Thymus (tissue), 11 donors: ENCODE results near the gene TMEM31. TPM values are rescaled to one million over a fixed set of nuclear protein-coding genes. Genes with fewer than 3 reads are reported as not detected.

Experiments
- DNase-seq, 9 donors: peaks; one replicate each; pipeline ENCODE4 v3.0.0-alpha.2; 2013; ENCODE audit warnings: low spot score in 9 of 9, low read depth in 6 of 9, missing footprints in 1 of 9
- H3K27ac ChIP-seq, 2 donors: one replicate each; pipeline ENCODE4 v1.5.1; 2013; ENCODE audit warnings: control low read depth in 1 of 2, low read depth in 1 of 2, low read length in 1 of 2, mild to moderate bottlenecking in 1 of 2, moderate library complexity in 1 of 2
- H3K27me3 ChIP-seq, 2 donors: one replicate each; pipeline ENCODE4 v1.5.1; 2013; ENCODE audit warnings: low read length in 1 of 2; ENCODE audit not compliant: control insufficient read depth in 2 of 2, insufficient read depth in 1 of 2
- H3K36me3 ChIP-seq, 2 donors: one replicate each; pipeline ENCODE4 v1.5.1; 2013; ENCODE audit warnings: low read length in 1 of 2, mild to moderate bottlenecking in 1 of 2, moderate library complexity in 1 of 2; ENCODE audit not compliant: control insufficient read depth in 2 of 2, insufficient read depth in 2 of 2
- H3K4me1 ChIP-seq, 2 donors: one replicate each; pipeline ENCODE4 v1.5.1; 2013; ENCODE audit warnings: low read length in 2 of 2; ENCODE audit not compliant: control insufficient read depth in 2 of 2, insufficient read depth in 2 of 2
- H3K4me3 ChIP-seq, 2 donors: one replicate each; pipeline ENCODE4 v1.5.1; 2013; ENCODE audit warnings: low read length in 2 of 2, control low read depth in 1 of 2, mild to moderate bottlenecking in 1 of 2
- H3K9me3 ChIP-seq, 2 donors: one replicate each; pipeline ENCODE4 v1.5.1; 2013; ENCODE audit warnings: low read length in 1 of 2, mild to moderate bottlenecking in 1 of 2; ENCODE audit not compliant: control insufficient read depth in 2 of 2, insufficient read depth in 1 of 2
- WGBS: extraction: QIAGEN DNeasy Blood & Tissue Kit; methylation state at CpG from one replicate; pipeline ENCODE4 v1.1.7; 2013; 5-methylcytosine and 5-hydroxymethylcytosine counted together
- polyA plus RNA-seq: library from polyadenylated mRNA; stranded (reverse); fragments of 200-250 nt; gene quantifications from one replicate; pipeline ENCODE4 v1.2.3, GENCODE V29; 2013
- total RNA-seq: library from RNA; stranded (reverse); fragments of 120-200 nt; gene quantifications from one replicate; pipeline ENCODE4 v1.2.4, GENCODE V29; 2013
- donor health status: healthy.

TMEM31 gene
- total and polyA plus RNA-seq, 2 donors, result 0.19 to 0.37 TPM

- Histone ChIP-seq H3K4me3 (no peak overlapping the region), H3K4me1 (no peaks in the 10 kb centered on the region), H3K36me3 (no peaks in the 10 kb centered on the region), H3K27me3 (peaks cover 0 to 2% of the 10 kb centered on the region in 2 donors), H3K9me3 (no peaks in the 10 kb centered on the region), H3K27ac (no peak overlapping the region)
- WGBS, result 98% methylated on average over 4 of the region's 4 CpGs
- DNase-seq, result no peak
Measured at GRCh38 chrX:103718120-103718519, 7.4 kb downstream of the TMEM31 start.

GRCh38 chrX:103722505-103722904, 11.8 kb downstream of the TMEM31 start:
- no peak overlapping the region for H3K4me3 ChIP-seq
- no peaks in the 10 kb centered on the region for H3K36me3 ChIP-seq

GRCh38 chrX:103726477-103726876, 15.8 kb downstream of the TMEM31 start:
- DNase-seq, result no peak
- peaks cover 0 to 7% of the 10 kb centered on the region in 2 donors for H3K27me3 ChIP-seq
- WGBS, result 79% methylated on average over 5 of the region's 5 CpGs

More at GRCh38 chrX:103722505-103722904, 11.8 kb downstream of the TMEM31 start:
- peaks cover 0 to 2% of the 10 kb centered on the region in 2 donors for H3K27me3 ChIP-seq
- no peak for DNase-seq
- WGBS, result 83% methylated on average over 3 of the region's 3 CpGs
- no peaks in the 10 kb centered on the region for H3K4me1 ChIP-seq
- no peak overlapping the region for H3K27ac ChIP-seq
- no peaks in the 10 kb centered on the region for H3K9me3 ChIP-seq

GRCh38 chrX:103727115-103727514, 16.4 kb downstream of the TMEM31 start:
- Histone ChIP-seq H3K27ac (no peak overlapping the region), H3K9me3 (no peaks in the 10 kb centered on the region), H3K36me3 (no peaks in the 10 kb centered on the region), H3K4me3 (no peak overlapping the region), H3K4me1 (peaks cover 0 to 5% of the 10 kb centered on the region in 2 donors), H3K27me3 (peaks cover 0 to 7% of the 10 kb centered on the region in 2 donors)
- DNase-seq, result no peak
- WGBS, result 97% methylated on average over 4 of the region's 4 CpGs

More at GRCh38 chrX:103726477-103726876, 15.8 kb downstream of the TMEM31 start:
- no peaks in the 10 kb centered on the region for H3K9me3 ChIP-seq
- H3K36me3 ChIP-seq, result no peaks in the 10 kb centered on the region
- peaks cover 0 to 5% of the 10 kb centered on the region in 2 donors for H3K4me1 ChIP-seq
- no peak overlapping the region for H3K4me3 ChIP-seq
- H3K27ac ChIP-seq, result no peak overlapping the region

GRCh38 chrX:103729015-103729414, 18.3 kb downstream of the TMEM31 start:
- 99% methylated on average over 5 of the region's 5 CpGs for WGBS
- Histone ChIP-seq H3K27ac (no peak overlapping the region), H3K27me3 (peaks cover 0 to 7% of the 10 kb centered on the region in 2 donors)

GRCh38 chrX:103730147-103730795, 19.6 kb downstream of the TMEM31 start:
- 73% methylated on average over 3 of the region's 3 CpGs for WGBS
- DNase-seq, result no peak
- H3K4me1 ChIP-seq, result peaks cover 0 to 5% of the 10 kb centered on the region in 2 donors
- H3K36me3 ChIP-seq, result no peaks in the 10 kb centered on the region
- no peak overlapping the region for H3K27ac ChIP-seq
- H3K4me3 ChIP-seq, result no peak overlapping the region
- H3K27me3 ChIP-seq, result peaks cover 0 to 7% of the 10 kb centered on the region in 2 donors
- H3K9me3 ChIP-seq, result no peaks in the 10 kb centered on the region

More at GRCh38 chrX:103729015-103729414, 18.3 kb downstream of the TMEM31 start:
- no peak overlapping the region for H3K4me3 ChIP-seq
- H3K9me3 ChIP-seq, result no peaks in the 10 kb centered on the region
- H3K4me1 ChIP-seq, result peaks cover 0 to 5% of the 10 kb centered on the region in 2 donors
- no peaks in the 10 kb centered on the region for H3K36me3 ChIP-seq
- no peak for DNase-seq

- H3K4me3 ChIP-seq, result no peak overlapping the region
- no peak overlapping the region for H3K27ac ChIP-seq
- H3K36me3 ChIP-seq, result no peaks in the 10 kb centered on the region
- no peak for DNase-seq
- no peaks in the 10 kb centered on the region for H3K9me3 ChIP-seq
- peaks cover 0 to 7% of the 10 kb centered on the region in 2 donors for H3K27me3 ChIP-seq
- 87% methylated on average over 8 of the region's 8 CpGs for WGBS
- peaks cover 0 to 5% of the 10 kb centered on the region in 2 donors for H3K4me1 ChIP-seq
Measured at GRCh38 chrX:103730796-103731493, 20.2 kb downstream of the TMEM31 start.

GRCh38 chrX:103733017-103733416, 22.3 kb downstream of the TMEM31 start:
- Histone ChIP-seq H3K27ac (no peak overlapping the region), H3K27me3 (peaks cover 0 to 7% of the 10 kb centered on the region in 2 donors), H3K9me3 (no peaks in the 10 kb centered on the region), H3K36me3 (no peaks in the 10 kb centered on the region), H3K4me1 (peaks cover 0 to 5% of the 10 kb centered on the region in 2 donors), H3K4me3 (no peak overlapping the region)
- WGBS, result 95% methylated on average over 1 of the region's 1 CpG
- DNase-seq, result no peak

- WGBS, result 81% methylated on average over 4 of the region's 4 CpGs
- H3K4me1 ChIP-seq, result peaks cover 0 to under 1% of the 10 kb centered on the region in 2 donors
- H3K9me3 ChIP-seq, result no peaks in the 10 kb centered on the region
- H3K27ac ChIP-seq, result no peak overlapping the region
- no peak overlapping the region for H3K4me3 ChIP-seq
- H3K36me3 ChIP-seq, result no peaks in the 10 kb centered on the region
- peaks cover 0 to under 1% of the 10 kb centered on the region in 2 donors for H3K27me3 ChIP-seq
- no peak for DNase-seq
Measured at GRCh38 chrX:103734125-103734760, 23.5 kb downstream of the TMEM31 start.
